HG03460 (cell line): ENCODE data around the gene ZNF30.
"Not testable (repeated sequence)": the region's sequence is repeated elsewhere in the genome, so short reads cannot be mapped to it uniquely, and the experiment has no call there.

ENCODE experiments used
- ATAC-seq: cut with Tn5 transposase; IDR thresholded peaks from one replicate; pipeline ENCODE4 v1.9.1; 2021; ENCODE audit not compliant: unreplicated experiment

Gene ZNF30

GRCh38 chr19:34985249-34986022, 58.7 kb downstream of the ZNF30 start:
- ATAC-seq: no peak

GRCh38 chr19:34988119-34988518, 61.4 kb downstream of the ZNF30 start:
- no peak for ATAC-seq

GRCh38 chr19:34989298-34989697, 62.6 kb downstream of the ZNF30 start:
- ATAC-seq: no peak

GRCh38 chr19:34990578-34991192, 64.0 kb downstream of the ZNF30 start:
- ATAC-seq: no peak

GRCh38 chr19:34991542-34992333, 65.0 kb downstream of the ZNF30 start:
- ATAC-seq: no peak

GRCh38 chr19:34992582-34992981, 65.9 kb downstream of the ZNF30 start:
- not testable (repeated sequence) for ATAC-seq

- ATAC-seq: no peak
Observed at GRCh38 chr19:34994286-34994642, 67.6 kb downstream of the ZNF30 start.
